ENCODE data around the gene PLXND1.
"Not testable (repeated sequence)": the region's sequence is repeated elsewhere in the genome, so short reads cannot be mapped to it uniquely, and the experiment has no call there.

The PLXND1 gene

DNA sequence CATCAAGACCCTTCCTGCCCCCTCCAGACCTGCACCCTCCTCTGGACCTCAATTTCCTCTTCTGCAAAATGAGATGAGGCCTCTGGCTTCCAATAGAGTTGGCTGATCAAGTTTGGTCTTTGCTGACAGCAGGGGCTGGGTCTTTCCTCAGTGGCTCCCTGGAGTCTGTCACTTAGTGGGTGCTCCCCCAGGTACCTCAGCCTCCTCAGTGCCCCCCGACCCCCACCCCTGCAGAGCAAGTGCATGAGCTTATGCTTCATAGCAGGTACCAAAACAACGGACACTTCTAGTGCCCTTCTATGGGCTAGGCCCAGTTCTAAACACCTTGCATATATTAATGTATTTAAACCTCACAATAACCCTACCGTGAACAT lies 6.9 kb upstream of the PLXND1 start:
- no peak for DNase-seq

DNA sequence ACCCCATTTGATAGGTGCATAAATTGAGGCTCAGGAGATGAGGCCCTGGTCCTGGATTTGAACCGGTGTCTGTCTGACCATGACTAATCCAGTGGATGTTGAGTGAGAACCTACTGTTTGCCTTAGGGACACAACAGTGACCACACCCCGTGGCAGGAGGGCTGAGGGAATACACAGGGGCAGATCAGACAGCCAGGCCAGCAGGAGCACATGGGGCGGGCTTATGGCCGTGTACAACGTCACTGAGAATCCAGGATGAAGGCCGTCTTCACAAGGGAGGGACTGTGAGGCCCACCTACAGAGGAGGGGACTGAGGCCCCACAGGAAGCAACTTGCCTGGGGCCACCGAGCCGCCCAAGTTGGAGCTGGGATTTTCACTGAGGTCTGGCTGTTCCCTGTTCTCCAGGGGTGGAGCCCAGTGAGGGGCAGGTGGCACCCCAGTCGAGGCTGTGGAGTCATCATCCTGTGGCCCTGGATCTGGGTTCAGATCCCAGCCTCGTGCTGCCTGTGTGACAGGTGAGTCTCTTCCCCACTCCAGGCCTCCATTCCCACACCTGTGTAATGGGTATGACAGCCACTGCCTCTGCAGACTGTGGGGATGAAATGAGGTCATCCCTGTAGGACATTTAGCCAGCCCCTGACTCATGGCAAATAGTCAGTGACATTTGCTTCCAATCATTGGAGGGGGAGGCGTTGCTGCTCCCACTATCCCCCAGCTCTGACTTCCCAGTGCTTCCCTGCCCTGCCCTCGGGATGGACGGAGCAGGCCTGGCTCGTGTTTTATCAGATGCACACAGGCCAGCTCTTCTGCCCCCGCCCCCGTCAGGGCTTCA lies 6.3 kb upstream of the PLXND1 start:
- DNase-seq = no peak

DNA sequence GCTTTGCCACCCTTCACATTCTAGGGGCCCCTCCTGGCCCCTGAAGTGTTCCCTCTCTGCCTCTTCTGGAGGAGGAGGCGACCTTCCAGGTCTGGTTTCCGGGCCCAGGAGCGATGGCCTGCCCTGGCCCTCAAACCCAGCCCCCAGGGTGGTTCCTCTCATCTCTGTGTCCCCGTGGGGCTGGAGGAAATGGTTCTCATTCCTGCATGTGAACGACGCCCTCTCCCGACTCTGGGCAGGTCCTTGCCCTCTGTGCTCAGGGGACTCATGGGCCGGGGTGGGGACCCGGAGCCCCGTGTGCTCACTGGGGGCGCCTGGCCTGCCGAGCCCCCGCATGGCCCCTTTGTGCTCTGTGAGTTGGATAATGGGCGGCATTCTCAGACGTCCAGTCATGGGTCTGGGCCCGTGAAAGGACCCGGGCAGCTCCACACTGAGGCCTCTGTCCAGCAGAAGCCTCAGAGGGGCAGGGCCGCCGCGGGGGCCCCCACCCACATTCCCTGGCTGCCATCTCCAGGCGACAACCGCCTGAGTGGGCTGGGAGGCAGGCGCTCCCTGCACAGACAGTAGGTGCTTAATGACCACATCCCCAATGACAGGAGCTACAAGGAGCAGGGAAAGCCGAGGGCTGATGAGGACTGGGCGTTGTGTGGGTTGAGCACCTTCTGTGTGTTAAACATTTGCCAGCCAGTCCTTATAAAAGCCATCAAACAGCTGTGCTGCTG lies 5.5 kb upstream of the PLXND1 start:
- DNase-seq = peak; percentile 60

DNA sequence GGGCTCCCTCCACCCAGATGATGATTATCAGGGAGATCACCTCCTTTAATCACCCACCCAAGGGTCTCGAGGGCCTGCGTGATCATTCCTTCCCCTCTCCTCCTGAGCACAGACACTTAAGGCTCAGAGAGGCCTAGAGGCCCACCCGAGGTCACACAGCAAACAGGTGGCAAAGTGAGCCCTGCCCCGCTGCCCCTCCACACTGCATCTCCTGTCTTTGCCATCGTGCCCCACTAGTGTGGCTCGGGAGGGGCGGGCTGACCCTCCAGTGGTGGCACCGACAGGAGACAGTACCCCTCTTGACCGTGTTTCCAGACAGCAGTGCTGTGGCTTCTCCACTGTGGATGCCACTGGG lies 4.9 kb upstream of the PLXND1 start:
- no peak for DNase-seq

DNA sequence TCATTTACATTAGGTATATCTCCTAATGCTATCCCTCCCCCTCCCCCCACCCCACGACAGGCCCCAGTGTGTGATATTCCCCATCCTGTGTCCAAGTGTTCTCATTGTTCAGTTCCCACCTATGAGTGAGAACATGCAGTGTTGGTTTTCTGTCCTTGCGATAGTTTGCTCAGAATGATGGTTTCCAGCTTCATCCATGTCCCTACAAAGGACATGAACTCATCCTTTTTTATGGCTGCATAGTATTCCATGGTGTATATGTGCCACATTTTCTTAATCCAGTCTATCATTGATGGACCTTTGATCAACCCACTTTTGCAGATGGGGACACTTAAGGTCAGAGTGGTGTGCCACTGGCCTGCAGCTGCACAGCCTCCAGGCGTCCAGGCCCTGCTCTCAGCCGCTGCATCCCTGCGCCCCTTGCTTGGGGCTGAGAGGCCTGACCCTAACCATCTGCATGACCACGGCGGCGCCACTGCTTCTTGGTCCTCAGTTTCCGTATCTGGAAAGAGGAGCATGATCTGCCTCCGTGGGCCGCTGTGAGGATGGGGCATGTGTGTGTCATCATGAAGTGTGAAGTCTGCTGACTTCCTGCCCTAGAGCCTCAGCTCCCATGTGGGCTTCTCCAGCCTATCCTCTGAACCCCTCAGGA lies 4.4 kb upstream of the PLXND1 start:
- not testable (repeated sequence) for DNase-seq

DNA sequence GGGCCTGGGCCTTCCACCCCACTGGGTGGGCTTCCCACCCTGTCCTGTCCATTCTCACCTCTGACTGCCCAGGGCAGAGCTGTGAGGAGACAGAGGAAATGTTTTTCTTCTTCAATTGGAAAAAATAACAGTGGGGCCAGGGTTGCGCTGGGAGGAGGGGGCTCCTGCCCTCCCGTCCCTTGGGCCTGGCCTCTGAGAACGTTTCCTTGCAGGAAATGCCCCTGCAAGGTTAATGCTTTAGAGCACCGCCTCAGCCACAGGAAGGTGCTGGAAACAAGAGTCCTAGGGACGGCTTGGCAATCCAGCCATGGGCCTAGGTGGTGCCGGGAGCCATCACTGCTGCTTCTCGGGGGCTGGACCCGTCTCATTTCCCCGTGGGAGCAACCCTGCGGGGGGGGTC lies 3.8 kb upstream of the PLXND1 start:
- DNase-seq = no peak

DNA sequence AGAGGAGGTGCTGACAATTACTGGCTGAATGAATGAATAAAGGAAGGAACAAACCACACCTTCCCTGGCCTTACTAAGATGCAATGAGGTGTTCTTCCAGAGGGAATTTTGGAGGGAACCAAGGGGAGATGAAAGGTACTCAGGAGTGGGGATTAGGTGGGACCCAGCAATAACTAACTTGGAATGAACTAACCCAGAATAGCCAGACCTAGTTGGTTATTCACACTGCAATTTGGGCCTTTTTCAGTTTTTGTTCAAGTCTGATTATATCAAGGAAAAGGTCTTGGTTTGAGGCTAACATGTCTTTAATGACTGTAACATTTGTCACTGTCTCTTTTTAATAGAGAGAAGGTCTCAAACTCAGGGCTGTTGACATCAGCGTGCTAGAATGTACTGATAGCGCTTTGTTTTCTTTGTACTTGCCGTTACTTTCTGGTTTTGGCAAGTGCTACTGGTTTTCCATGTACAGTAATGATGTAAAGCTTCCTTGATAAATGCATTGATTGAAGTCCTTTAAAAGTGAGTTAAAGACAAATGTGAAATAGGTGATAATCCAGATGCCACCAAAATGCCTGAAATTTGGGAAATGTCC lies 3.2 kb upstream of the PLXND1 start:
- no peak for DNase-seq

DNA sequence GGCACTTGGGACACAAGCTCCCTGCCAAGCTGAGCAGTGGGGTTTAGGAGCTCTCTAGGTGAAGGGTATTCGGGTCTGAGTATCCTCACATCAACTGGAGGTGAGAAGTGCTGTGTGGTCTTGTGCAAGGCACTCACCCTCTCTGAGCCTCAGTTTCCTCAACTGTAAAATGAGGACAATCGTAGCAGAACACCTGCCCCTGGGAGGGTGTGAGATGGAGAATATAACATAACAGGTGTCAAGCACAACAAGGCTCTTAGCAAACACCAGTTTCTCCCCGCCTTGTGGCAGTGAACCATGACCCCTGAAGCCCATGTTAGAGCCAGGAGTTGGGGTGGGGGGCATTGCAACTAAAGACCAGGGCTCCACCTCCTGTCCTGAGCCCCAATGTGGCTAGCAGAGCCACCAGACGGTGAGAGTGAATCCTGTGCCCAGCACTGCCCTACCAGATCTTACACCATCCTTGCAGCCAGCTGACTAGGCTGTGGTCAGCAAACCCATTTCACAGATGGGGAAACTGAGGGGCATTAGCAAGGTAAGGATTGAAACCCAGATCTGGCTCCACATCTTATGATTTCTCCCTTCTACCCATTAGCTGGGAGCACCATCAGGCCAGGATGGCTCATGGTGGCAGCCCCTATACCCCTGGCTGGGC lies 2.6 kb upstream of the PLXND1 start:
- DNase-seq = no peak

DNA sequence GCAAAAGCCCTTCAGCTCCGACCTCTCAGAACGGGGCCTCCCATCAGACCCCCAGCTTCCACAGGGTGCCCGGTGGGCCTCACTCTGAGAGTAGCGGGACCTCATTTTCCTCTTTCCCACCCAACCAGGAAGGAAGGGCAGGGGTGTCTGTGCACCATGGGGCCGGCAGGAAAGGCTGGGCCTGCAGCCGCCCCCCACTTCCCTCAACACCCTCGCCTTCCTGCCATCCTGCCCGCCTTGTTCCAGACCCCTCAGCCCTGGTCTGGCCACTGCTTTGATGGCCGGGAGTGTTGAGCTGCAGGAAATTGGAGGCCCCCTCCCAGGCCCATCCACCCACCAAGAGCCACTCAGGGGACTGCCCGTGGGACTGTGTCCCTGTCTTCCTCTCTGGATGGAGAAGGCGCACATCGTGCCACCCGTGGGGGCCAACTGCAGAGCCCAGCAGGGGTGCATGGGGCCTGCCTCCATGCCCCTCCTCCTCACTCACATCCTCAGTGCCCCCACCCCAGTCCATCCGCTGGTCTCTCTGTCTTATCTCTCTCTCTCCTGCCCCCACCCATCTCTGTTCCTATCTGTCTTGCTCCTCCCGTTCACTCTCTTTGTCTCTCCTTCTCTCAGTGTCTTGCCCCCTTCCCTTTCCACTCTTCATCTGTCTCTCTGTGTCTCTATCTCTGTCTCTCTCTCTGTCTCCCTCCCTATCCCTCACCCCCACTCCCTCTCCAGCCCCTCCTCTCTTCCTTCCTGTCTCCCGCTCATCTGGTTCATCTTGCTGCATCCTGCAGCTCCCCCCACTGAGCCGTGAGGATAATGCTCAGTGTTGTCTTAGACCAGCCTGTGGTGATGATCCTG lies 1.8 kb upstream of the PLXND1 start:
- DNase-seq = no peak

DNA sequence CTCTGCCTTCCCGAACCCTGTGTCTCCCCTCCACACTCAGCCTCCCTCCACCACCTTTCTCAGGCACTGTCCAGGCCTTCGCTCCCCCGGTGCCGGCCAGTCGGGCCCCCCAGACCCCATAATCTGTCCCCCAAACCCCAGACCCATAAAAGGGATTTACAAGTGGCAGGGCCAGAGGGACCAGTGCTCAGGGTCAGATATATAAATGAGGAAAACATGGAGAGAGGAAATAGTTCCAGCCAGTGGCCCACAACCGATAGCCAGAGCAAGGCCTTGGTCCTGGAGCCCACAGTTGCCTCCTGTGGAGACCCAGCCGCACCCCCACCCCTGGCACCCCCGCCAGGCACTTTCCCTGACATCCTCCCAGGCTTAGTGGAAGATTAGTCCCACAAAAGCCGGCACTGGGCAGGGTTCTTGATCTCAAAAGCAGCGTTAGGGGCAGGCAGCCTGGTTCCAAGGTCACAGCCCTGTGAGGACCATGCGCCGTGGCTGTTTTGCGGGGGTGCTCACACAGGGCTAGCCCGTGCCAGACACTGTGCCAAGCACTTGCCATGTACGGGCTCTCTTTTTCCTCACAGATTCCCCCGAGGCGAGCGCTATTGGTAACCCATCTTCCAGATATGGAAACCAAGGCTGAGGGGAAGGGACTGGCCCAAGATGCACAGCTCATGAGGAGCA lies 1.1 kb upstream of the PLXND1 start:
- DNase-seq = no peak

DNA sequence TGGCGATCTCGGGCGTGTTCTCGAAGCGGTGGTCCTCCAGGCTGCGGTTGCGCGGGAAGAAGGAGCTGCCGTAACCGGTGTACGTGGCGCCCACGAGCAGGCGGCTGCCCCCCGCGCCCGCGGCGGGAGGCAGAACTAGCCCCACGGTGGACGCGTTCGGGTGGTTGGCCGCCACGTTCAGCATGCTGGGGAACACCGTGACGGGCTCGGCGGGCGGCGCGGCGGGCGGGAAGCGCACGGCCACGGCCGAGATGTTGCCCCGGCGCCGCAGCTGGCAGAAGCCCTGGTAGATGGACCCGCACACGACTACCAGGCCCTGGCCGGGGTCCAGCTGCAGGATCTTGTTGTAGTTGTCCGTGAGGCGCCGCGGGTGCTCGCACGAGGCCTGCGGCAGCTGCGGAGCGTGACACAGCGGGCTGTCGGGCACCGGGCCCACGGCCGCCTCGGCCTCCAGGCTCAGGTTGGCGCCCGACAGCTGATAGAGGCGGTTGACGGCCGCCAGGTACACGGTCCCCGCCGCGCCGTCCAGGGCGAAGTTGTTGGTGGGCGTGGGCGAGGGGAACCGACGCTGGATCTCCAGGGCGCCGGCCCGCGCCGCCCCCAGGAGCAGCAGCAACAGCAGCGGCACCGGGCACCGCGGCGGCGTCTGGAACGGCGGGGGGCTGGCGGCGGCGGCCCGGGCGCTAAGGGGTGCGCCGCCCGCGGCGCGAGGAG lies 397 bp downstream of the PLXND1 start:
- DNase-seq = no peak

DNA sequence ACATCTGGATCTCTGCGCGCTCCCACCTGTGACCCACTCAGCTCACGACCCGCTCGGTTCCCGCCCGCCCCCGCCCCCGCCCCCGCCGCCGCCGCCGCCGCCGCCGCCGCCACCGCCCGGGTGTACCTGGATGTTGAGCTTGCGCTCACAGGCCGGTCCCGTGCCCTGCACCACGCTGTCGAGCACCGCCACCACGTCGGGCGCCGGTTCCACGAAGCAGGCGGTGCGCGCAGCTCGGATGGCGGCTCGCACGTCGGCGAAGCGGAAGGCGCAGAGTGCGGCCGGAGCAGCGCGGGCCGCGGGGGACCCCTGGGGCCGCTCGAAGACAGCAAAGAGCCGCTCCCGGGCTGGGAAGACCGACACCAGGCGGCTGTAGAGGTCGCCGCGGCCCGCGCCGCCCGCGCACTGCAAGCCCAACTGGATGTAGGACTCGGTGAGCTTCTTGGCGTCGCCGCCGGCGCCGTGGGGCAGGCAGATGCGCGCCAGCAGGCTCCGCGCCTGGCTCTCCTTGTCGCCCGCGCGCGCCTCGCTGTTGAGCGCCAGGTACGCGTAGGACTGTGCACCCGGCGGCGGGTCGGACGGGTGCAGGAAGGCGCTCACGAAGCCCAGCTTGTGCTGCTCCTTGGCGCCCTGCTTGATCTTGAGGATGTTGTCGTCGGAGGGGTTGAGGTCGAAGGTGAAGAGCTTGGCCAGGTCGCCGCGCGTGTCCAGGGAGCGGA lies 1.1 kb downstream of the PLXND1 start:
- DNase-seq = no peak

DNA sequence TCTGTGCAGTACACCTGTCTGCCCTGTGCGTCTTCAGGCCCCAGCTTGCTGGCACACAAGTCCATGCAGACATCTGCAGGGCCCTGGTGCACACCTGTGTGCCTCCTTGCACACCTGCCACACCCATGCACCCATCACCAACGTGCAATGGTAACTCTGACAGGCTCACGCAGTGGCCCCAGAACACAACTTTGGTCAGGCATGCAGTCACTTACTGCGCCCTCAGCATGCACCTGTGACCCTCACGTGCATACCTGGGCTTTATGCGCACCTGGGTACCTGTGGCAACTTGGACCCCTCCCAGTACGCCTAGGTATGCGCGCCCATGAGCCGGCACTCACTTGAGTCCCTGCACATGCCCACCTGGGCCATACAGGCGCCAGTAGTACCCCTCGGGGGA lies 1.7 kb downstream of the PLXND1 start:
- no peak for DNase-seq

DNA sequence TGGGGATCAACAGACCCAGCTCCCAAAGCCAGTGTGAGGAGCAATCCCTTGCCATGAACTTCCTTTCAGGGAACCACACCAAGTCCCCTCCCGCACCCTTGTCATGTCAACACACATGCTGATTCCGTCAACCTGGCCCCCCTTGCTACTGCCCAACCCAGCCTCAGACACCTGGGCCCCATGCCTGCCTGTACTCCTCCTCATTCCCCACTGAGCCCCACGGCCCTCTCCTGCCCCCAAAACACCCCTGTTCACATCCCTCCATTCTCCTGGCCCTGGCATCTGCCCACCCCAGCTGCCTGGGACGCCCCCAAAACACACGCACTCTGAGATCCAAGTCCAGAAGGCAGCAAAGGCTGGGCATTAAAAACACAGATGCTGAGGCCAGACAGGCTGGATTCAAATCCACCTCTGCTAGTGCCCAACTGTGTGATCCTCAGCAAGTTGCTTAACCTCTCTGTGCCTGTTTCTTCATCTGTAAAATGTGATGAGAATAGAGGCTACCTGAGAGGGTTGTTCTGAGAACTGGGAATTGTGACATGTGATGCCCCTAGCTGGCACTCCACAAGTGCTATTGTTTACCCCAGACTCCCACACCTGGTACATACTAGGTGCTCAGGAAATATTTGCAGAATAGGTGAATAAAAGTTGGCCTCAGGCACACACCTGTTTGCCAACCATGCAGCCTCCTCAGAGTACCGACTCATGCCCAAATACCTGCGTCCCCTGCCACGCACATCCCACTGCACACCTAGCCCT lies 2.3 kb downstream of the PLXND1 start:
- DNase-seq = no peak

DNA sequence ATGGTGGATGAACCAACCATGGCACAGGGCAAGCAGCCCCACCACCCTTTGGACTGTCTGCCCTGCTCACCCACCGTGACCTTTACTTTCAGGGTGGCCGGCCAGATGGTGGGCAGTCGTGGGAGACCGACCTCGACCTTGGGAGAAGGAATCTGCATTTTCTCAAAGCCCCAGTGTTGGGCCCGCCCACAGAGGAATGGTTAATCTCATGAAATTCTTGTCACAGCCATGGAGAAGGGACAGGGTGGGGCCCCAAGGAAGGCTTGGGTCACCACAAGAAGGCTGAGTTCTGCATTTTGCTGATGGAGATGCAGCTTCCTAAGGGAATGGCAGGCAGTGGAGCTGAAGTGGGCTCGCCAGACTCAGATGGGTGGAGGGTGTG lies 2.9 kb downstream of the PLXND1 start:
- DNase-seq = no peak

DNA sequence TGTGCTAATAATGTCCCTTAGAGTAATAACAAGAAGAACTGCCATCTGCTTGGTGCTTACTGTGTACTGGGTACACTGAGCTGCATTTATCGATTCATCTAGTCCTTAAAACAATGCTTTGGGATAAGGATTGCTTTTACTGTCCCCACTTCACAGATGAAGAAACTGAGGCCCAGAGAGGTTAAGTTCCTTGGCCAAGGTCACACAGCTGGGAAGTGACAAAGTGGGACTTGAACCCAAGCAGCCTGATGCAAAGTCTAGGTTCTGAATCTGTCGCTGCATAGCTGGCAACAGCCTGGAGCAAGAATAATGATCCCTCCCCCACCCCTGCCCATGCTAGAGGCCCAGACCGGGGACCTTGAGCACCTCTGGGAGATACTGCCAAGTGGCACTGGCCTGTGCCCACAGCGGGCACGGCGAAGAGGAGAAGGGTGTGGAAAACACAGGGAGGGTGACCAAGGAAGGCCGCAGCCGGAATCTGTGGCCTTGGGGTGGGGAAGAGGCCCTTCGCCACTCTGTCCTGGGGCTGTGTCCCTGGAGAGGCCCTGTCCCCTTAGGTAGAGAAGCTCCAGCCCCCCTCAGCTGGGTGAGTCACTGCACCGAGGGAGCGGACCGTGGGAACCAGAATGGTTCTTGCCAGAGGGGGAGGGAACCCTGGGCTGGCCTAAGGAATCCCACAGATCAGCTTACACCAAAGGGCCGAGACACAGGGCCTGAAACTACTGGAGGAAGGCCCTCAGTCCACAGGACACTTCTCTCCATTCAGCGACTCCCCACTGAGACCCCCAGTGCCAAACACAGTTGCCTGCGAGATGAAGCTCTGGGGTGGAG lies 3.5 kb downstream of the PLXND1 start:
- DNase-seq = peak; percentile 43

DNA sequence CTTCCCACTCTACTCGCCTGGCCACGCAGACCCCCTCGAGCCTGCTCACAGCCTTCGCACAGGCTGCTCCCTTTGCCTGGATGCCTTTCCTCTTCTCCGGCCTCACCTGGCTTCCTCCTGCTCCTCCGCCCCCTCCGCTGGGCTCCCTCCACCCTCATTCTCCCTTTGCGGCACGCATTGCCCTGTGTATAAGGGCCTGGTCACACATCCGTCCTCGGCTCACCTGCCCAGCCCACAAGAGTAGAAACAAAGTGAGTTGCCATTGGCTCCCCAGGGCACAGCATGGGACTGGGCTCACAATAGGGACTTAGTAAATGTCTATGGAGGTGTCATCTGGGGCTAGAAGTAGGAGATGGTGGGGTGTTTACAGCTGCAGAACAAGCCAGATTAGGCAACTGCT lies 4.2 kb downstream of the PLXND1 start:
- no peak for DNase-seq

DNA sequence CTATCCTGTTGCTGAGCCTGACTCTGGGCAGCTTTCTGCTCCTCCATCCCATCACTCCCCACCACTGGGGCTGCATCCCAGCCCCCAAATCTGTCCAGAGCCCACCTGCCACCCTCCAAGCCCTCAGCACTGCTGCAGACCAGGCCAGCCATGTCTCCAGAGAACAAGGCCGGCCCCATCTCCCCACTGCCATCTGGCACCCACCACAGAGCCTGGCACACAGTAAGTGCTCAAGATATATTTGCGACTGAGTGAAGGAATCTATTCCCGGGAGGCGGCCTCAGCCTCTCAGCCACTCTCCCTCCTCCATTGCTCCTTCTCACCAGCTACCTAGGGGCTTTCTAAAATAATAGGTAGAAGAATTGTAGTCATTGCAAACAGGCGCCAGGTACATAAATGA lies 4.8 kb downstream of the PLXND1 start:
- DNase-seq = no peak

DNA sequence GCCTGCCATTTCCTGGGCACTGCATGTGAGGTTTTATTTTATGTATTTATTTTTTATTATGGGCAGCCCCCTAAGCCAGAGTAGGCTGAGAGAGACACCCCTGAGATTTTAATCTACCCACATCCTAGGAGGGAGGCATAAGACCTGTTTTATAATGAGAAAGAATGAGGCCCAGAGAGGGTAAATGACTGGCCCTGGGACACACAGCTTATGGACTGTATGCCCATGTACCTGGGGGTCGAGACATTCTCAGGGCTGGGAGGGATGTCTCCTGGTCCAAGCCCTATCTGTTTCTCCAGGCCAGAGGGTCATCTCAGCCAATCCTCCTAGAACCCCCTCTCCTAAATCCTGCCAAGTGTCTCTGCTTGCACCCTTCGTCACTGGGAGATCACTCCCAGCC lies 6.1 kb downstream of the PLXND1 start:
- DNase-seq = no peak

All from kidney glomerular epithelial cell (primary cell).